GM21737 (cell line): ENCODE data around the gene RRAS.

ENCODE experiments used
- ATAC-seq: cut with Tn5 transposase; IDR thresholded peaks from one replicate; pipeline ENCODE4 v1.9.1; 2021; ENCODE audit warnings: mild to moderate bottlenecking, moderate library complexity; ENCODE audit not compliant: unreplicated experiment

RRAS gene

GRCh38 chr19:49677231-49677900 lies 37.4 kb upstream of the RRAS start, which contains the start of gene PRMT1:
Gene PRMT1, plus strand, starts transcription at chr19:49677271. Its CDS starts 10 bp downstream, at chr19:49677281.
- no peak for ATAC-seq

GRCh38 chr19:49676784-49677230 lies 36.9 kb upstream of the RRAS start:
- peak; percentile 56 for ATAC-seq

- peak; percentile 30 for ATAC-seq
Measured at GRCh38 chr19:49676136-49676783, 36.3 kb upstream of the RRAS start.

- no peak for ATAC-seq
Measured at GRCh38 chr19:49672131-49672919, 32.4 kb upstream of the RRAS start.

GRCh38 chr19:49669516-49669915 lies 29.6 kb upstream of the RRAS start:
- ATAC-seq, result no peak

- no peak for ATAC-seq
Measured at GRCh38 chr19:49667473-49667872, 27.5 kb upstream of the RRAS start.

- no peak for ATAC-seq
Measured at GRCh38 chr19:49666120-49666444, 26.1 kb upstream of the RRAS start.

GRCh38 chr19:49665351-49666119 lies 25.6 kb upstream of the RRAS start, which contains the start of the genes BCL2L12 and IRF3:
Gene BCL2L12, plus strand, starts transcription at chr19:49665933. Its CDS starts 760 bp downstream, at chr19:49666693.
Gene IRF3, minus strand, starts transcription at chr19:49665857. Its CDS starts 1,019 bp downstream, at chr19:49664838.
- peak; percentile 73 for ATAC-seq

GRCh38 chr19:49665036-49665350 lies 25.1 kb upstream of the RRAS start:
- no peak for ATAC-seq

- ATAC-seq, result peak; percentile 41
Measured at GRCh38 chr19:49664171-49665035, 24.5 kb upstream of the RRAS start.

- no peak for ATAC-seq
Measured at GRCh38 chr19:49663224-49663623, 23.3 kb upstream of the RRAS start.

- no peak for ATAC-seq
Measured at GRCh38 chr19:49662011-49662410, 22.1 kb upstream of the RRAS start.

- no peak for ATAC-seq
Measured at GRCh38 chr19:49660338-49660961, 20.5 kb upstream of the RRAS start.

- no peak for ATAC-seq
Measured at GRCh38 chr19:49658566-49659442, 18.9 kb upstream of the RRAS start.

GRCh38 chr19:49658139-49658517 lies 18.2 kb upstream of the RRAS start:
- ATAC-seq, result no peak

- ATAC-seq, result no peak
Measured at GRCh38 chr19:49657493-49658138, 17.7 kb upstream of the RRAS start.

- ATAC-seq, result no peak
Measured at GRCh38 chr19:49656456-49657109, 16.6 kb upstream of the RRAS start.
